Liver (tissue), 9 donors: ENCODE measurements around the gene PATL1. TPM values are rescaled to one million over a fixed set of nuclear protein-coding genes. Genes with fewer than 3 reads are reported as not detected.
A peak's percentile ranks its signal among the peaks of the same experiment; 100 is the strongest.

Experiments used
- DNase-seq: peaks from one replicate; pipeline ENCODE4 v3.0.0-alpha.2; 2017; ENCODE audit warnings: low spot score
- H3K27ac ChIP-seq, 2 donors: one replicate each; pipeline ENCODE4 v1.7.0; 2013; ENCODE audit warnings: inconsistent platforms in 2 of 2, low read length in 2 of 2, control low read depth in 1 of 2, low read depth in 1 of 2, mild to moderate bottlenecking in 1 of 2
- H3K27me3 ChIP-seq, 4 donors: one replicate each; pipeline versions ENCODE4 v1.6.1 to v1.7.0; 2013; ENCODE audit warnings: low read length in 3 of 4, inconsistent platforms in 1 of 4, mild to moderate bottlenecking in 1 of 4, moderate library complexity in 1 of 4; ENCODE audit not compliant: control insufficient read depth in 4 of 4, insufficient read depth in 4 of 4
- H3K36me3 ChIP-seq, 4 donors: one replicate each; pipeline versions ENCODE4 v1.6.1 to v1.7.0; 2013; ENCODE audit warnings: low read length in 3 of 4, mild to moderate bottlenecking in 3 of 4, low read depth in 1 of 4, moderate library complexity in 1 of 4; ENCODE audit not compliant: control insufficient read depth in 4 of 4, insufficient read depth in 3 of 4
- H3K4me1 ChIP-seq, 4 donors: one replicate each; pipeline versions ENCODE4 v1.6.1 to v1.7.0; 2013; ENCODE audit warnings: low read length in 3 of 4, mild to moderate bottlenecking in 3 of 4, moderate library complexity in 1 of 4; ENCODE audit not compliant: control insufficient read depth in 4 of 4, insufficient read depth in 4 of 4
- H3K4me3 ChIP-seq, 3 donors: one replicate each; pipeline versions ENCODE4 v1.6.1 to v1.7.0; 2013; ENCODE audit warnings: low read length in 3 of 3, control low read depth in 1 of 3, low read depth in 1 of 3, mild to moderate bottlenecking in 1 of 3
- H3K9ac ChIP-seq, 2 donors: one replicate each; pipeline ENCODE4 v1.7.0; 2013; ENCODE audit warnings: low read length in 2 of 2, mild to moderate bottlenecking in 2 of 2, moderate library complexity in 2 of 2, control low read depth in 1 of 2, low read depth in 1 of 2
- H3K9me3 ChIP-seq, 4 donors: one replicate each; pipeline versions ENCODE4 v1.6.1 to v1.7.0; 2013; ENCODE audit warnings: low read length in 3 of 4; ENCODE audit not compliant: control insufficient read depth in 4 of 4
- ATF3 ChIP-seq: IDR thresholded peaks from 2 replicates; pipeline ENCODE4 v1.6.1; 2016; ENCODE audit warnings: antibody characterized with exemption
- CTCF ChIP-seq: fragments of 150-350 bp; IDR thresholded peaks from 2 replicates; pipeline ENCODE4 v1.5.1; 2017; ENCODE audit warnings: improper control_type of control experiment, low read depth, low read length; ENCODE audit not compliant: missing input control
- EGR1 ChIP-seq, 2 donors: IDR thresholded peaks; 2 replicates each; pipeline ENCODE4 v1.6.1; 2016 to 2018; ENCODE audit warnings: antibody characterized with exemption in 2 of 2, low read depth in 2 of 2
- FOXA1 ChIP-seq: IDR thresholded peaks from 2 replicates; pipeline ENCODE4 v1.6.1; 2016; ENCODE audit warnings: antibody characterized with exemption
- FOXA2 ChIP-seq: IDR thresholded peaks from 2 replicates; pipeline ENCODE4 v1.6.1; 2016; ENCODE audit warnings: antibody characterized with exemption
- GABPA ChIP-seq, 2 donors: IDR thresholded peaks in 1 of 2; conservative IDR thresholded peaks in 1 of 2; 2 replicates each; pipeline ENCODE4 v1.6.1; 2016; ENCODE audit warnings: antibody characterized with exemption in 2 of 2, mild to moderate bottlenecking in 1 of 2, moderate library complexity in 1 of 2
- HNF4A ChIP-seq, 2 donors: conservative IDR thresholded peaks; 2 replicates each; pipeline ENCODE4 v1.6.1; 2016; ENCODE audit warnings: antibody characterized with exemption in 2 of 2, mild to moderate bottlenecking in 2 of 2
- HNF4G ChIP-seq: IDR thresholded peaks from 2 replicates; pipeline ENCODE4 v1.6.1; 2016; ENCODE audit warnings: antibody characterized with exemption
- JUND ChIP-seq, 2 donors: IDR thresholded peaks; 2 replicates each; pipeline ENCODE4 v1.6.1; 2016; ENCODE audit warnings: antibody characterized with exemption in 2 of 2
- MAX ChIP-seq: IDR thresholded peaks from 2 replicates; pipeline ENCODE4 v1.6.1; 2016; ENCODE audit warnings: antibody characterized with exemption
- NR2F2 ChIP-seq: IDR thresholded peaks from 2 replicates; pipeline ENCODE4 v1.6.1; 2016; ENCODE audit warnings: antibody characterized with exemption
- RAD21 ChIP-seq, 2 donors: IDR thresholded peaks; 2 replicates each; pipeline ENCODE4 v1.6.1; 2016; ENCODE audit warnings: antibody characterized with exemption in 2 of 2, mild to moderate bottlenecking in 2 of 2
- REST ChIP-seq: IDR thresholded peaks from 2 replicates; pipeline ENCODE4 v1.6.1; 2016; ENCODE audit warnings: antibody characterized with exemption, mild to moderate bottlenecking
- RXRA ChIP-seq, 2 donors: IDR thresholded peaks; 2 replicates each; pipeline ENCODE4 v1.6.1; 2017 to 2018; ENCODE audit warnings: antibody characterized with exemption in 2 of 2, mild to moderate bottlenecking in 1 of 2
- SP1 ChIP-seq: IDR thresholded peaks from 2 replicates; pipeline ENCODE4 v1.6.1; 2018; ENCODE audit warnings: antibody characterized with exemption, mild to moderate bottlenecking
- TAF1 ChIP-seq: conservative IDR thresholded peaks from 2 replicates; pipeline ENCODE4 v1.6.1; 2016; ENCODE audit warnings: antibody characterized with exemption, mild to moderate bottlenecking
- YY1 ChIP-seq: IDR thresholded peaks from 2 replicates; pipeline ENCODE4 v1.6.1; 2016; ENCODE audit warnings: antibody characterized with exemption, mild to moderate bottlenecking
- ZBTB33 ChIP-seq: IDR thresholded peaks from 2 replicates; pipeline ENCODE4 v1.6.1; 2016; ENCODE audit warnings: antibody characterized with exemption
- WGBS: extraction: QIAGEN DNeasy Blood & Tissue Kit; methylation state at CpG from one replicate; pipeline ENCODE4 v1.1.7; 2013; 5-methylcytosine and 5-hydroxymethylcytosine counted together
- polyA plus RNA-seq, 2 donors: library from polyadenylated mRNA; stranded (reverse) in 1 of 2; unstranded in 1 of 2; fragments of 200-250 nt in 1 of 2; fragments of >200 nt in 1 of 2; fragmentation: Nextera tagmentation in 1 of 2; extraction: Ambion mirVana in 1 of 2; gene quantifications; one replicate each; pipeline versions ENCODE4 v1.2.1 to v1.2.3, GENCODE V29; 2013 to 2015
- total RNA-seq, 2 donors: library from RNA; depleted of rRNA; stranded (reverse); fragments of >200 nt; gene quantifications; one replicate each; pipeline ENCODE4 v1.2.3, GENCODE V29; 2014
- donor health status: healthy.
- donor health status: healthy.
- donor health status: healthy.
- donor health status: healthy.
- donor health status: healthy.

The PATL1 gene
- total and polyA plus RNA-seq, 4 donors, result 4.9 to 14.7 (median 12.4) TPM

GRCh38 chr11:59611570-59612565, 57.0 kb downstream of the PATL1 start (continued):
- TF ChIP-seq ZBTB33, result peak; percentile 81
- peak in 1 of 2 donors; percentile 53 for TF ChIP-seq RAD21 (IDR thresholded peaks at IDR 0.05)
- TF ChIP-seq JUND (IDR thresholded peaks at IDR 0.05), result peak; percentile 59 to 82
- peak; percentile 99 for TF ChIP-seq HNF4G
- TF ChIP-seq GABPA (IDR thresholded peaks at IDR 0.05 in 1 of 2, conservative IDR thresholded peaks at IDR 0.05 in 1 of 2), result peak in 1 of 2 donors; percentile 70
- TF ChIP-seq MAX, result peak; percentile 93
- TF ChIP-seq EGR1 (IDR thresholded peaks at IDR 0.05; ENCODE audit: low read depth in 2 of 2), result peak in 1 of 2 donors; percentile 78
- TF ChIP-seq CTCF, result no peak

GRCh38 chr11:59610289-59610688, 58.5 kb downstream of the PATL1 start:
- no peak overlapping the region for H3K4me3 ChIP-seq
- peaks cover 11 to 50% (median 43%) of the 10 kb centered on the region in 4 donors for H3K36me3 ChIP-seq
- 95% methylated on average over 7 of the region's 7 CpGs for WGBS
- DNase-seq, result no peak
- no peak overlapping the region for H3K27ac ChIP-seq
- no peaks in the 10 kb centered on the region for H3K27me3 ChIP-seq
- H3K4me1 ChIP-seq, result peaks cover 6 to 54% (median 26%) of the 10 kb centered on the region in 4 donors
- TF ChIP-seq NR2F2 (no peak), RAD21 (IDR thresholded peaks at IDR 0.05) (no peak), SP1 (no peak), REST (no peak), FOXA2 (no peak), TAF1 (no peak), RXRA (IDR thresholded peaks at IDR 0.05) (no peak), YY1 (no peak), MAX (no peak), HNF4A (conservative IDR thresholded peaks at IDR 0.05) (no peak), ATF3 (no peak), GABPA (IDR thresholded peaks at IDR 0.05 in 1 of 2, conservative IDR thresholded peaks at IDR 0.05 in 1 of 2) (no peak), HNF4G (no peak), JUND (IDR thresholded peaks at IDR 0.05) (no peak), CTCF (no peak), FOXA1 (no peak), EGR1 (IDR thresholded peaks at IDR 0.05; ENCODE audit: low read depth in 2 of 2) (no peak), ZBTB33 (no peak)
- H3K9ac ChIP-seq, result no peak overlapping the region
- H3K9me3 ChIP-seq, result no peaks in the 10 kb centered on the region
